Endothelial cell of umbilical vein (primary cell): Measurements from ENCODE around the gene DCX.

Experiments used
- CTCF ChIP-seq, 2 donors: IDR thresholded peaks; 1 replicate in 1 of 2; 2 replicates in 1 of 2; pipeline ENCODE4 v1.5.1; 2011; ENCODE audit warnings: low read length in 2 of 2, mild to moderate bottlenecking in 2 of 2, moderate library complexity in 2 of 2, control low read depth in 1 of 2, inconsistent platforms in 1 of 2, low read depth in 1 of 2; ENCODE audit not compliant: insufficient read depth in 1 of 2; ENCODE audit errors: extremely low read depth in 1 of 2
- MAX ChIP-seq: IDR thresholded peaks from 2 replicates; pipeline ENCODE4 v1.6.1; 2011; ENCODE audit not compliant: insufficient read depth, insufficient read length

- TF ChIP-seq CTCF (IDR thresholded peaks at IDR 0.05; ENCODE audit: extremely low read depth in 1 of 2, insufficient read depth in 1 of 2, low read depth in 1 of 2, low read length in 2 of 2) (no peak), MAX (no peak)
These were observed 93.1 kb downstream of the DCX start for GRCh38 chrX:111318901-111319300.
